HepG2 (cell line): ENCODE data around the gene VPS11. TPM values are rescaled to one million over a fixed set of nuclear protein-coding genes. Genes with fewer than 3 reads are reported as not detected.

Experiments
- ARNT ChIP-seq: fragments of 450-650 bp; IDR thresholded peaks from 2 replicates; pipeline ENCODE4 v1.6.1; 2017
- BRD4 ChIP-seq: sonication (generic); formaldehyde crosslinking; IDR thresholded peaks from 2 replicates; pipeline ENCODE4 v1.4.0; 2020; ENCODE audit warnings: missing genetic modification reagents
- FOXP4 ChIP-seq: sonication (generic); formaldehyde crosslinking; IDR thresholded peaks from 2 replicates; pipeline ENCODE4 v1.4.0; 2020; ENCODE audit warnings: missing genetic modification reagents
- HDAC2 ChIP-seq: sonication (generic); formaldehyde crosslinking; IDR thresholded peaks from 2 replicates; pipeline ENCODE4 v1.4.0; 2020; ENCODE audit warnings: missing genetic modification reagents
- KAT2B ChIP-seq: fragments of 150-350 bp; IDR thresholded peaks from 2 replicates; pipeline ENCODE4 v1.6.1; 2014; ENCODE audit warnings: low read depth, low read length, borderline replicate concordance
- NR0B2 ChIP-seq: sonication (generic); formaldehyde crosslinking; IDR thresholded peaks from 2 replicates; pipeline ENCODE4 v1.4.0; 2020; ENCODE audit warnings: mild to moderate bottlenecking, missing genetic modification reagents
- PTBP1 ChIP-seq: fragments of 200-400 bp; formaldehyde crosslinking; IDR thresholded peaks from 2 replicates; pipeline ENCODE4 v1.6.1; 2018; ENCODE audit warnings: low read length, low read depth; ENCODE audit not compliant: poor library complexity, severe bottlenecking
- RARG ChIP-seq: sonication (generic); formaldehyde crosslinking; IDR thresholded peaks from 2 replicates; pipeline ENCODE4 v1.4.0; 2020; ENCODE audit warnings: low read depth, mild to moderate bottlenecking, missing genetic modification reagents
- SAFB2 ChIP-seq: sonication (generic); formaldehyde crosslinking; IDR thresholded peaks from 2 replicates; pipeline ENCODE4 v1.5.1; 2020; ENCODE audit warnings: missing genetic modification reagents, low read depth, mild to moderate bottlenecking, borderline replicate concordance
- STAT6 ChIP-seq: sonication (generic); formaldehyde crosslinking; IDR thresholded peaks from 2 replicates; pipeline ENCODE4 v1.4.0; 2020; ENCODE audit warnings: missing genetic modification reagents, mild to moderate bottlenecking, borderline replicate concordance
- SYNCRIP ChIP-seq: fragments of 200-400 bp; formaldehyde crosslinking; IDR thresholded peaks from 2 replicates; pipeline ENCODE4 v1.6.1; 2018; ENCODE audit warnings: mild to moderate bottlenecking, low read depth, low read length; ENCODE audit not compliant: insufficient read depth
- TCF12 ChIP-seq, 2 experiments: fragments of 450-650 bp in 1 of 2; sonication (generic) in 1 of 2; formaldehyde crosslinking in 1 of 2; IDR thresholded peaks; 2 replicates each; pipeline versions ENCODE4 v1.6.1 to v1.8.0; 2017 to 2022; ENCODE audit warnings: antibody characterized with exemption in 1 of 2, mild to moderate bottlenecking in 1 of 2, missing genetic modification reagents in 1 of 2, moderate library complexity in 1 of 2
- ZNF20 ChIP-seq: sonication (generic); formaldehyde crosslinking; IDR thresholded peaks from 2 replicates; pipeline ENCODE4 v1.4.0; 2020; ENCODE audit warnings: mild to moderate bottlenecking, moderate library complexity, missing genetic modification reagents
- ZNF44 ChIP-seq: sonication (generic); formaldehyde crosslinking; IDR thresholded peaks from 2 replicates; pipeline ENCODE4 v1.5.1; 2020; ENCODE audit warnings: mild to moderate bottlenecking, missing genetic modification reagents
- ZNF562 ChIP-seq: sonication (generic); formaldehyde crosslinking; IDR thresholded peaks from 2 replicates; pipeline ENCODE4 v1.8.0; 2022; ENCODE audit warnings: missing genetic modification reagents, borderline replicate concordance
- ZNF780A ChIP-seq: sonication (generic); formaldehyde crosslinking; IDR thresholded peaks from 2 replicates; pipeline ENCODE4 v1.8.0; 2022; ENCODE audit warnings: mild to moderate bottlenecking, missing genetic modification reagents, moderate library complexity
- ZNF790 ChIP-seq: sonication (generic); formaldehyde crosslinking; IDR thresholded peaks from 2 replicates; pipeline ENCODE4 v1.8.0; 2022; ENCODE audit warnings: missing genetic modification reagents, mild to moderate bottlenecking, borderline replicate concordance
- polyA plus RNA-seq, 8 experiments: library from polyadenylated mRNA; depleted of rRNA in 3 of 8; stranded (reverse) in 7 of 8; unstranded in 1 of 8; fragments of >200 nt; fragmentation: Illumina TruSeq in 4 of 8; extraction: Trizol in 4 of 8; gene quantifications; 2 replicates each; pipeline versions ENCODE4 v1.2.1 to v1.2.3, GENCODE V29; 2011 to 2016; ENCODE audit warnings: low read depth in 4 of 8, missing spikeins in 1 of 8, mixed read lengths in 1 of 8; ENCODE audit not compliant: insufficient read depth in 1 of 8
- total RNA-seq, 5 experiments: library from RNA; depleted of rRNA; stranded (reverse); fragments of >200 nt; fragmentation: Illumina TruSeq; extraction: Trizol; gene quantifications; 2 replicates each; pipeline ENCODE4 v1.2.3, GENCODE V29; 2016; ENCODE audit warnings: low read depth in 1 of 5
- TF ChIP-seq, protein P1 (sequence below): sonication (generic); formaldehyde crosslinking; IDR thresholded peaks from 2 replicates; pipeline ENCODE4 v1.4.0; 2020; ENCODE audit warnings: mild to moderate bottlenecking, missing genetic modification reagents, borderline replicate concordance
- TF ChIP-seq, protein P2 (sequence below): sonication (generic); formaldehyde crosslinking; conservative IDR thresholded peaks from 2 replicates; pipeline ENCODE4 v1.4.0; 2020; ENCODE audit warnings: missing genetic modification reagents

VPS11 gene
- total and polyA plus RNA-seq, 2 of the 13 experiments (the other 11 are each of a cell fraction or from before 2014, with no cell fraction given) = 13.7 to 21.6 TPM

DNA sequence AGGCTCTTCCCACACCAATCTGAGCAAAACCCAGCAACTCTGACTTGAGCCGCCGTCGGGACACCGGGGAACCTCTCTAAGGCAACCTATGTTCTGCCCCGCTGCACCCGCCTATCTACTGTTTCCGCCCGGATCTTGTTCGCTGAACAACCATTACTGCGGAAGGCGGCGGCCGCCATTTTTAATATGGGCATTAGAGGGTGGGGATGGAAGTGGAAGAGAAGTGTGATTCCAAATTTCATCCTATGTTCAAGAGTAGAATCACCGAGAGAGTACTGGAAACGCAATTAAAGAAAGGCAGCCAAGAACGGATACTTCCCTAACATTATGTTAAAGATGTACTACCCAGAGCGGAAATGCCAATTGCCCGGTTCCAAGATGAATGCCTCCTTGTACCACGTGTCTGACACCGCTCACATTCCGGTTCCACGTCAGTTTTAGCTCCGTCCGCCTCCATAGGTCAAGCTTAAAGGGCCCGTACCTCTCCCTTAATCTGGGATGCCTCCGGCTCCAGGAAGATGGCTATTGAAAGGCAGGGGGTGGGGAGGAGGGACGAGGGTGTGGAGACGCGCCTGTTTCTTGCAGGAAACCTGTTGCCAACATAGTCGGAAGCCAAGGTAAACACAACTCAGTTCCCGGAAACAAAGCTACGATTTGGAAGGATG lies 34.3 kb downstream of the VPS11 start, which contains the start of gene DPAGT1 (continued):
- TF ChIP-seq PTBP1 (no peak), ZNF790 (CRISPR knock-in tag) (no peak), ZNF780A (CRISPR knock-in tag) (no peak), SYNCRIP (no peak), ZNF562 (CRISPR knock-in tag) (no peak), KAT2B (no peak), SAFB2 (no peak), HDAC2 (CRISPR knock-in tag) (peak; percentile 15; the same call in 1 of the 2 replicates), NR0B2 (CRISPR knock-in tag) (0 out of 2 replicates have a peak, but pooled peaks have one; percentile 11), BRD4 (no peak), ZNF44 (no peak), FOXP4 (CRISPR knock-in tag) (no peak; the same call in 1 of the 2 replicates), ARNT (no peak), ZNF20 (CRISPR knock-in tag) (no peak), STAT6 (CRISPR knock-in tag) (no peak), TCF12 (IDR thresholded peaks at IDR 0.05) (no peak), TCF12 (CRISPR knock-in tag; IDR thresholded peaks at IDR 0.05) (no peak), RARG (CRISPR knock-in tag) (no peak)
- TF ChIP-seq, protein P1, sequence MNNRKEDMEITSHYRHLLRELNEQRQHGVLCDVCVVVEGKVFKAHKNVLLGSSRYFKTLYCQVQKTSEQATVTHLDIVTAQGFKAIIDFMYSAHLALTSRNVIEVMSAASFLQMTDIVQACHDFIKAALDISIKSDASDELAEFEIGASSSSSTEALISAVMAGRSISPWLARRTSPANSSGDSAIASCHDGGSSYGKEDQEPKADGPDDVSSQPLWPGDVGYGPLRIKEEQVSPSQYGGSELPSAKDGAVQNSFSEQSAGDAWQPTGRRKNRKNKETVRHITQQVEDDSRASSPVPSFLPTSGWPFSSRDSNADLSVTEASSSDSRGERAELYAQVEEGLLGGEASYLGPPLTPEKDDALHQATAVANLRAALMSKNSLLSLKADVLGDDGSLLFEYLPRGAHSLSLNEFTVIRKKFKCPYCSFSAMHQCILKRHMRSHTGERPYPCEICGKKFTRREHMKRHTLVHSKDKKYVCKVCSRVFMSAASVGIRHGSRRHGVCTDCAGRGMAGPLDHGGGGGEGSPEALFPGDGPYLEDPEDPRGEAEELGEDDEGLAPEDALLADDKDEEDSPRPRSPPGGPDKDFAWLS = no peak
- TF ChIP-seq, protein P2, sequence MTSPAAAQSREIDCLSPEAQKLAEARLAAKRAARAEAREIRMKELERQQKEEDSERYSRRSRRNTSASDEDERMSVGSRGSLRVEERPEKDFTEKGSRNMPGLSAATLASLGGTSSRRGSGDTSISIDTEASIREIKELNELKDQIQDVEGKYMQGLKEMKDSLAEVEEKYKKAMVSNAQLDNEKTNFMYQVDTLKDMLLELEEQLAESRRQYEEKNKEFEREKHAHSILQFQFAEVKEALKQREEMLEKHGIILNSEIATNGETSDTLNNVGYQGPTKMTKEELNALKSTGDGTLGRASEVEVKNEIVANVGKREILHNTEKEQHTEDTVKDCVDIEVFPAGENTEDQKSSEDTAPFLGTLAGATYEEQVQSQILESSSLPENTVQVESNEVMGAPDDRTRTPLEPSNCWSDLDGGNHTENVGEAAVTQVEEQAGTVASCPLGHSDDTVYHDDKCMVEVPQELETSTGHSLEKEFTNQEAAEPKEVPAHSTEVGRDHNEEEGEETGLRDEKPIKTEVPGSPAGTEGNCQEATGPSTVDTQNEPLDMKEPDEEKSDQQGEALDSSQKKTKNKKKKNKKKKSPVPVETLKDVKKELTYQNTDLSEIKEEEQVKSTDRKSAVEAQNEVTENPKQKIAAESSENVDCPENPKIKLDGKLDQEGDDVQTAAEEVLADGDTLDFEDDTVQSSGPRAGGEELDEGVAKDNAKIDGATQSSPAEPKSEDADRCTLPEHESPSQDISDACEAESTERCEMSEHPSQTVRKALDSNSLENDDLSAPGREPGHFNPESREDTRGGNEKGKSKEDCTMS (CRISPR knock-in tag) = no peak
